Panc1 (cell line): ENCODE measurements around the gene PKD1. TPM values are rescaled to one million over a fixed set of nuclear protein-coding genes. Genes with fewer than 3 reads are reported as not detected.

Source experiments
- ATAC-seq: fragments of 200-7000 bp; cut with Tn5 transposase; 2 replicates; pipeline ENCODE4 v1.9.1; 2020; ENCODE audit warnings: mild to moderate bottlenecking, moderate library complexity
- BruUV-seq: library from RNA; stranded (reverse); fragments of 400-500 nt; replicated peaks from 2 replicates; lab custom pipeline; 2021; lab: Mats Ljungman, UMichigan
- CTCF ChIA-PET: fragments of 300-600 bp; sonication (Branson Sonifier 250); formaldehyde crosslinking; loops from one replicate; lab custom pipeline; 2022; ENCODE audit warnings: antibody characterized with exemption; lab: Charles Lee
- POLR2A ChIA-PET: fragments of 300-600 bp; sonication (Branson Sonifier 250); formaldehyde crosslinking; loops from one replicate; lab custom pipeline; 2022; ENCODE audit warnings: antibody characterized with exemption; lab: Charles Lee
- DNase-seq: peaks from one replicate; pipeline ENCODE4 v3.0.0-alpha.2; 2010; ENCODE audit warnings: low read depth, low spot score
- H3K27ac ChIP-seq: 2 replicates; pipeline ENCODE4 v1.5.1; 2011; ENCODE audit warnings: mild to moderate bottlenecking, low read length, inconsistent platforms
- H3K27me3 ChIP-seq: fragments of 200-500 bp; sonication (Bioruptor generic); 2 replicates; pipeline ENCODE4 v1.6.0; 2014; ENCODE audit warnings: low read length, inconsistent platforms; ENCODE audit not compliant: control insufficient read depth, insufficient read depth
- H3K36me3 ChIP-seq: fragments of 200-500 bp; sonication (Bioruptor generic); 2 replicates; pipeline ENCODE4 v1.5.1; 2014; ENCODE audit warnings: inconsistent platforms, mild to moderate bottlenecking, low read length, moderate library complexity; ENCODE audit not compliant: control insufficient read depth, insufficient read depth
- H3K4me1 ChIP-seq: 2 replicates; pipeline ENCODE4 v1.5.1; 2011; ENCODE audit warnings: inconsistent platforms, mild to moderate bottlenecking, low read length, moderate library complexity; ENCODE audit not compliant: control insufficient read depth, insufficient read depth
- H3K4me3 ChIP-seq, 2 experiments: 2 replicates each; pipeline ENCODE4 v1.5.1; 2011 to 2012; ENCODE audit warnings: low read depth in 2 of 2, low read length in 2 of 2, mild to moderate bottlenecking in 2 of 2, inconsistent platforms in 1 of 2, moderate library complexity in 1 of 2
- H3K9me3 ChIP-seq: fragments of 200-500 bp; sonication (Bioruptor generic); 2 replicates; pipeline ENCODE4 v1.5.1; 2014; ENCODE audit warnings: low read depth, mild to moderate bottlenecking, inconsistent platforms, low read length, moderate library complexity; ENCODE audit not compliant: control insufficient read depth, insufficient read depth
- CTCF ChIP-seq: fragments of 450-650 bp; IDR thresholded peaks from 2 replicates; pipeline ENCODE4 v1.5.1; 2017; ENCODE audit warnings: mild to moderate bottlenecking
- POLR2AphosphoS5 ChIP-seq: IDR thresholded peaks from 2 replicates; pipeline ENCODE4 v1.6.1; 2012; ENCODE audit warnings: mild to moderate bottlenecking, low read depth, low read length, moderate library complexity
- SIN3A ChIP-seq: IDR thresholded peaks from 2 replicates; pipeline ENCODE4 v1.6.1; 2012; ENCODE audit warnings: low read depth, mild to moderate bottlenecking, low read length, moderate library complexity, borderline replicate concordance; ENCODE audit not compliant: insufficient read depth
- TCF7L2 ChIP-seq: IDR thresholded peaks from 2 replicates; pipeline ENCODE4 v1.6.1; 2011; ENCODE audit warnings: mild to moderate bottlenecking, low read depth, low read length, inconsistent platforms
- in situ Hi-C: cut with HindIII; loops from 2 replicates; pipeline ENCODE4 v1.10.0; 2016; ENCODE audit warnings: low sequenced_read_pairs, low pct_unique_long_range_greater_than_20kb
- intact Hi-C: fragments of 100-400 bp; cut with micrococcal nuclease; formaldehyde crosslinking; loops from one replicate; pipeline ENCODE4 v1.10.0; 2022; ENCODE audit not compliant: unreplicated experiment
- total RNA-seq: library from RNA; stranded (reverse); gene quantifications from one replicate; pipeline ENCODE4 v1.2.1, GENCODE V29; 2021; ENCODE audit not compliant: unreplicated experiment
- TF ChIP-seq, protein P1 (sequence below), 2 experiments: IDR thresholded peaks; 2 replicates each; pipeline ENCODE4 v1.6.1; 2011 to 2012; ENCODE audit warnings: low read depth in 2 of 2, control low read depth in 1 of 2, low read length in 1 of 2, mild to moderate bottlenecking in 1 of 2, moderate library complexity in 1 of 2; ENCODE audit not compliant: insufficient read depth in 1 of 2

Gene PKD1
- total RNA-seq, 1 experiment from 2014 or later: 279 TPM

DNA sequence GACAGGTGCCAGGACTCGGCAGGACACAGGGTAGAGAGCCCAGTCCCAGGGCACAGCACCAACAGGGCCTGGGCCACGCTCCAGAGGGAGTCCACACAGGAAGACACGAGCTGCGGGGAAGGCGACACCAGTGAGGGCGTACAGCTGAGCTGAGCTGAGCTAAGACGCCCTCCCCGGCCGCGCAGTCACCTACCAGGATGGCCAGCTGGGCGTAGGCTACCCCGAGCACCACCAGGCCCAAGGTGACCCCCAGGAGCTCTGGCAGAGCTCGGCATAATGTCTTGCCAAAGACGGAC is 45.3 kb downstream of the PKD1 start:
- no peak for ATAC-seq
- POLR2A ChIA-PET: no interaction called here

DNA sequence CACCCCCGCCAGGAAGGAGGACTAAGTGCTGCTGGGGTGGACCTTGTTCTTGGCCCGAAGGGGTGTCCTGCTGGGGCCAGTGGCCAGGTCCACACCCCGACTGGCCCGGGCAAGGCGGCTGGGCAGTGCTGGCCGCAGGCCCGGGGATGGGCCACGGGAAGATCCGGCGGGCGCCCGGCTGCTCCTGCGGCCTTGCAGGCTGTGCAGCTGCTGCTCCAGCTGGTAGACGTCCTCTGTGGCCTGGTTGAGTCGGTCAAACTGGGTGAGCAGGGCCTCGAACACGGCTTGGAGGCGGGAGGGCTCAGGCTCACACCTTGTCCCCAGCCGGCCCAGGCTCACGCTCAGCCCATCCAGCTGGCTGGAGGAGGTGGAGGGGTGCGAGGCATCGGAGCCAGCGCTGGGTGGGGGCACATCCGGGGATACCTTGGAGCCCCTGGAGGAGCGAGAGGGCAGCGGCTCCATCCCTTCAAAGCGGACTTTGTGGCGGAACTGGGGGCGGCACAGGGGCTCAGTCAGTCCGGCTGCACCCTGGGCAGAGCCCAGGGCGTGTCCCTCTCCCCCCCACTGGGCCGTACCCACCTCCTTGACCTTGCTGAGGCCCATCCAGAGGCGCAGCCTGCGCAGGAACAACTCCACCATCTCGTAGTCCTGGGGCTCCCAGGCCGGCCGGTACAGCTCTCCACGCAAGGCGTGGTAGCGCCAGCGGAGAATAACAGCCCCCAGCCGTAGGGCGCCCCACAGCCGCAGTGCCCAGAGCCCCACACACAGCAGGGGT is 45.8 kb downstream of the PKD1 start:
- Histone ChIP-seq H3K27me3 (no peaks in the 10 kb centered on the region), H3K4me1 (0 out of 2 replicates have a peak, but pooled peaks cover 10% of the 10 kb centered on the region), H3K4me3 (no peak overlapping the region), H3K36me3 (no peaks in the 10 kb centered on the region), H3K27ac (no peak overlapping the region), H3K9me3 (no peaks in the 10 kb centered on the region)
- in situ Hi-C loops: no loop called here
- ATAC-seq: no peak
- CTCF ChIA-PET: no interaction called here
- intact Hi-C loops: no loop called here
- no peak for DNase-seq
- POLR2A ChIA-PET: no interaction called here
- no TSS peak for BruUV-seq
- TF ChIP-seq TCF7L2 (no peak), POLR2AphosphoS5 (no peak), CTCF (no peak), SIN3A (no peak)
- TF ChIP-seq, protein P1, sequence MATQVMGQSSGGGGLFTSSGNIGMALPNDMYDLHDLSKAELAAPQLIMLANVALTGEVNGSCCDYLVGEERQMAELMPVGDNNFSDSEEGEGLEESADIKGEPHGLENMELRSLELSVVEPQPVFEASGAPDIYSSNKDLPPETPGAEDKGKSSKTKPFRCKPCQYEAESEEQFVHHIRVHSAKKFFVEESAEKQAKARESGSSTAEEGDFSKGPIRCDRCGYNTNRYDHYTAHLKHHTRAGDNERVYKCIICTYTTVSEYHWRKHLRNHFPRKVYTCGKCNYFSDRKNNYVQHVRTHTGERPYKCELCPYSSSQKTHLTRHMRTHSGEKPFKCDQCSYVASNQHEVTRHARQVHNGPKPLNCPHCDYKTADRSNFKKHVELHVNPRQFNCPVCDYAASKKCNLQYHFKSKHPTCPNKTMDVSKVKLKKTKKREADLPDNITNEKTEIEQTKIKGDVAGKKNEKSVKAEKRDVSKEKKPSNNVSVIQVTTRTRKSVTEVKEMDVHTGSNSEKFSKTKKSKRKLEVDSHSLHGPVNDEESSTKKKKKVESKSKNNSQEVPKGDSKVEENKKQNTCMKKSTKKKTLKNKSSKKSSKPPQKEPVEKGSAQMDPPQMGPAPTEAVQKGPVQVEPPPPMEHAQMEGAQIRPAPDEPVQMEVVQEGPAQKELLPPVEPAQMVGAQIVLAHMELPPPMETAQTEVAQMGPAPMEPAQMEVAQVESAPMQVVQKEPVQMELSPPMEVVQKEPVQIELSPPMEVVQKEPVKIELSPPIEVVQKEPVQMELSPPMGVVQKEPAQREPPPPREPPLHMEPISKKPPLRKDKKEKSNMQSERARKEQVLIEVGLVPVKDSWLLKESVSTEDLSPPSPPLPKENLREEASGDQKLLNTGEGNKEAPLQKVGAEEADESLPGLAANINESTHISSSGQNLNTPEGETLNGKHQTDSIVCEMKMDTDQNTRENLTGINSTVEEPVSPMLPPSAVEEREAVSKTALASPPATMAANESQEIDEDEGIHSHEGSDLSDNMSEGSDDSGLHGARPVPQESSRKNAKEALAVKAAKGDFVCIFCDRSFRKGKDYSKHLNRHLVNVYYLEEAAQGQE (IDR thresholded peaks at IDR 0.05; ENCODE audit: insufficient read depth in 1 of 2, low read depth in 2 of 2, low read length in 1 of 2): no peak

More for the DNA sequence above, 45.3 kb downstream of the PKD1 start:
- CTCF ChIA-PET: no interaction called here
- 0 out of 2 replicates have a peak, but pooled peaks cover 9% of the 10 kb centered on the region for H3K4me1 ChIP-seq
- no peaks in the 10 kb centered on the region for H3K27me3 ChIP-seq
- DNase-seq: no peak
- intact Hi-C loops (no loop called here), in situ Hi-C loops (no loop called here)
- no peak overlapping the region for H3K4me3 ChIP-seq
- TF ChIP-seq POLR2AphosphoS5 (no peak), CTCF (no peak), SIN3A (no peak), TCF7L2 (no peak)
- TF ChIP-seq, protein P1 (IDR thresholded peaks at IDR 0.05; ENCODE audit: insufficient read depth in 1 of 2, low read depth in 2 of 2, low read length in 1 of 2): no peak
- no peaks in the 10 kb centered on the region for H3K9me3 ChIP-seq
- H3K27ac ChIP-seq: no peak overlapping the region
- BruUV-seq: no TSS peak
- H3K36me3 ChIP-seq: no peaks in the 10 kb centered on the region
